Glutamatergic neuron (in vitro differentiated cells): Measurements from ENCODE around the gene TCHP. TPM values are rescaled to one million over a fixed set of nuclear protein-coding genes. Genes with fewer than 3 reads are reported as not detected.
"Not testable (repeated sequence)": the region's sequence is repeated elsewhere in the genome, so short reads cannot be mapped to it uniquely, and the experiment has no call there.

Experiments
- DNase-seq: peaks from one replicate; pipeline ENCODE4 v3.0.0; 2022
- H3K27ac Mint-ChIP-seq: one replicate; pipeline ENCODE4 v1.8.0; 2020; ENCODE audit warnings: mild to moderate bottlenecking, mixed read lengths, inconsistent platforms; ENCODE audit not compliant: unreplicated experiment
- H3K27me3 Mint-ChIP-seq: one replicate; pipeline ENCODE4 v1.8.0; 2020; ENCODE audit warnings: mild to moderate bottlenecking, moderate library complexity, mixed read lengths, inconsistent platforms; ENCODE audit not compliant: unreplicated experiment
- H3K36me3 Mint-ChIP-seq: one replicate; pipeline ENCODE4 v1.8.0; 2020; ENCODE audit warnings: mild to moderate bottlenecking, mixed read lengths, inconsistent platforms; ENCODE audit not compliant: unreplicated experiment
- H3K4me1 Mint-ChIP-seq: one replicate; pipeline ENCODE4 v1.8.0; 2020; ENCODE audit warnings: mild to moderate bottlenecking, low read depth, mixed read lengths, inconsistent platforms; ENCODE audit not compliant: unreplicated experiment
- H3K4me3 Mint-ChIP-seq: one replicate; pipeline ENCODE4 v1.8.0; 2020; ENCODE audit warnings: mild to moderate bottlenecking, mixed read lengths, inconsistent platforms; ENCODE audit not compliant: unreplicated experiment
- H3K9me3 Mint-ChIP-seq: one replicate; pipeline ENCODE4 v1.8.0; 2020; ENCODE audit warnings: mild to moderate bottlenecking, moderate library complexity, mixed read lengths, inconsistent platforms; ENCODE audit not compliant: unreplicated experiment
- long read RNA-seq: library from polyadenylated mRNA; unstranded; transcript quantifications from one replicate; pipeline ENCODE4 v2.0.0, GENCODE V29; 2020; ENCODE audit not compliant: unreplicated experiment
- total RNA-seq: library from RNA; stranded (reverse); fragmentation: NEBNext Ultra II Directional; extraction: Animal tissue kit (Norgen Biotek cat#: 25700); gene quantifications from one replicate; pipeline ENCODE4 v1.2.1, GENCODE V29; 2021; ENCODE audit not compliant: unreplicated experiment
- TF ChIP-seq, protein P1 (sequence below): fragments of 200-600 bp; sonication (generic); IDR thresholded peaks from one replicate; pipeline ENCODE4 v1.5.0; 2021; ENCODE audit not compliant: partially characterized antibody, unreplicated experiment

The TCHP gene, protein sequence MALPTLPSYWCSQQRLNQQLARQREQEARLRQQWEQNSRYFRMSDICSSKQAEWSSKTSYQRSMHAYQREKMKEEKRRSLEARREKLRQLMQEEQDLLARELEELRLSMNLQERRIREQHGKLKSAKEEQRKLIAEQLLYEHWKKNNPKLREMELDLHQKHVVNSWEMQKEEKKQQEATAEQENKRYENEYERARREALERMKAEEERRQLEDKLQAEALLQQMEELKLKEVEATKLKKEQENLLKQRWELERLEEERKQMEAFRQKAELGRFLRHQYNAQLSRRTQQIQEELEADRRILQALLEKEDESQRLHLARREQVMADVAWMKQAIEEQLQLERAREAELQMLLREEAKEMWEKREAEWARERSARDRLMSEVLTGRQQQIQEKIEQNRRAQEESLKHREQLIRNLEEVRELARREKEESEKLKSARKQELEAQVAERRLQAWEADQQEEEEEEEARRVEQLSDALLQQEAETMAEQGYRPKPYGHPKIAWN
- total RNA-seq: 31.7 TPM
- long read RNA-seq, transcript TCHP-202 (13 exons, 3,090 nt): major isoform, 7 of 11 reads
- long read RNA-seq, partial matches to known transcripts: 4 of 11 reads
- long read RNA-seq, other reads (novel, unspliced or antisense): 0 of 11 reads

DNA sequence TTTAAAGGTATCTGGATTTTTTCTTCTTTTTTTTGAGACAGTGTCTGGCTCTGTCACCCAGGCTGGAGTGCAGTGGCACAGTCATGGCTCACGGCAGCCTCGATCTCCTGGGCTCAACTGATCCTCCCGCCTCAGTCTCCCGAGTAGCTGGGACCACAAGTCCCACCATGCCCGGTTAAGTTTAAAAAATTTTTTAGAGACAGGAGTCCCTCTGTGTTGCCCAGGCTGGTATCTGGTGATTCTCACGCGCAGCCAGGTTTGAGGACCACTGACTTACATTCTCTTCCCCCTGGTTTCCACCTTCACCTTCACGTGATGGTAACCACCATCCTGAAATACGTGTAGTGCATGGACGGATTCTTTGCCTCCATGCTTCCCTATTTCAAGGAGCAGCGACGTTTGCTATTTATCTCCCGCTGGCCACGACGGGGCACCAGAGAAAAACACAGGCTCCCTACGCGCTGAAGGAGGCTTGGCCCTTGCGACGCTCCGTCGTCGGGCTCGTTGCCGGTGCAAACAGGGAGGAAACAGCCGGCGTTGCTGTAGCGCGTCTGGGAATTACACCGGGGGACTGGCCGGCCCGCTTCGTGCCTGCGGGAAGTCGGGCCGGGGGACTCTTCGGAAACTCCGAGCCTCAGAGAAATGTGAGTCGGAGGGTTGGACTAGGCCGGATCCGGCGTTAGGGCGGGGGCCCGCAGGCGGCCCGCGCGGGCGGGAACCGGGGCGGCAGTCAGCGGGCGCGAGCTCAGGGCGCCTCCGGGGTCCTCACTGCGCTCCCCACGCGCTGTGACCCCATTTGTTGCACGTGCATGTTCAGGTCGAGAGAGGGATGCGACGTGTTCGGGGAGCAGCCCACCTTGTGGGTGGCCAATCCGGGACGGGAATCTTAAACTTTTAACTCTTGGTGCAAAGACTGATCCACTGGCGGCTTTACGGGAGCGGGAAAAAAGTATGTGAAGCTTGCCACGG is at the start of gene TCHP:
TSS of gene TCHP (plus strand) at position 492 of the 969 bp plus-strand sequence. CDS start 2,753 bp downstream, outside the sequence.
- TF ChIP-seq, protein P1, sequence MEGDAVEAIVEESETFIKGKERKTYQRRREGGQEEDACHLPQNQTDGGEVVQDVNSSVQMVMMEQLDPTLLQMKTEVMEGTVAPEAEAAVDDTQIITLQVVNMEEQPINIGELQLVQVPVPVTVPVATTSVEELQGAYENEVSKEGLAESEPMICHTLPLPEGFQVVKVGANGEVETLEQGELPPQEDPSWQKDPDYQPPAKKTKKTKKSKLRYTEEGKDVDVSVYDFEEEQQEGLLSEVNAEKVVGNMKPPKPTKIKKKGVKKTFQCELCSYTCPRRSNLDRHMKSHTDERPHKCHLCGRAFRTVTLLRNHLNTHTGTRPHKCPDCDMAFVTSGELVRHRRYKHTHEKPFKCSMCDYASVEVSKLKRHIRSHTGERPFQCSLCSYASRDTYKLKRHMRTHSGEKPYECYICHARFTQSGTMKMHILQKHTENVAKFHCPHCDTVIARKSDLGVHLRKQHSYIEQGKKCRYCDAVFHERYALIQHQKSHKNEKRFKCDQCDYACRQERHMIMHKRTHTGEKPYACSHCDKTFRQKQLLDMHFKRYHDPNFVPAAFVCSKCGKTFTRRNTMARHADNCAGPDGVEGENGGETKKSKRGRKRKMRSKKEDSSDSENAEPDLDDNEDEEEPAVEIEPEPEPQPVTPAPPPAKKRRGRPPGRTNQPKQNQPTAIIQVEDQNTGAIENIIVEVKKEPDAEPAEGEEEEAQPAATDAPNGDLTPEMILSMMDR: no peak
- H3K9me3 Mint-ChIP-seq: peaks cover 8% of the 10 kb centered on the region

DNA sequence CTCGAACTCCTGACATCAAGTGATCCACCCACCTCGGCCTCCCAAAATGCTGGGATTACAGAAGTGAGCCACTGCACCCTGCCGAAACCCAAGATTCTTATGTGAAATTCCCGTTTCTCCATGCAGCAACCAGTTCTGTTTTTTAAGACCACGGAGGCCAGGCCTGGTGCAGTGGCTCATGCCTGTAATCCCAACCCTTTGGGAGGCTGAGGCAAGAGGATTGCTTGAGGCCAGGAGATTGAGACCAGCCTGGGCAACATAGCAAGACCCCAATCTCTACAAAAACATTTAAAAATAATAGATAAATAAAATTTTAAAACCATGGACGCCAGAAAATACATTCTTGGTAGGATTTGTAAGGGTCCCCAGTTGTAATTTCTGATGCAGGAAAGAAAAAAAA is 49.6 kb upstream of the TCHP start:
- H3K9me3 Mint-ChIP-seq, H3K36me3 Mint-ChIP-seq, H3K27me3 Mint-ChIP-seq, H3K4me1 Mint-ChIP-seq, H3K4me3 Mint-ChIP-seq, DNase-seq, H3K27ac Mint-ChIP-seq: not testable (repeated sequence)

More for the DNA sequence above, at the start of gene TCHP:
- Mint-ChIP-seq H3K4me1 (peaks cover 22% of the 10 kb centered on the region), H3K27me3 (peaks cover 13% of the 10 kb centered on the region), H3K4me3 (peak within 1 kb of the TSS; percentile 98), H3K36me3 (peaks cover 8% of the 10 kb centered on the region), H3K27ac (peak within 1 kb of the TSS; percentile 93)
- DNase-seq: peak; percentile 86

DNA sequence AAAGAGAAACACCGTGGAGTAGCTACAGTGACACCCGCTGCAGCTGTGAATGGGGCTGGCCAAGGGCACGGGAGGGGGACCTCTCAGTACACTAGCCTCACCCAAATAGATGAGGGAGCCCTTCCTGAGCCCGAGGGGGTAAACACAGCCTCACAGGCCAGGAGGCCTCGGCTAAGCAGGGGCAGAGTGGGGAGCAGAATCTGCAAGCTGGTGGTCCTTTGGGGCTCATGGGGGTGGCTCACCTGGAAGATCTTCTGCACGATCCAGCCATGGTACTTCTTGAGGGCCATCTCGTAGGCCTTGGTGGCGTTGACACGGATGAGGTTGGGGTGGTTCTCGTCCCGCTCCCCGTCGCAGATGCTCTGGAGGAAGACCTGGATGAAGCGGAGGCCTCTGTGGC is 44.7 kb upstream of the TCHP start:
- Mint-ChIP-seq H3K9me3 (peaks cover 2% of the 10 kb centered on the region), H3K36me3 (no peaks in the 10 kb centered on the region), H3K4me3 (no peak overlapping the region), H3K4me1 (no peaks in the 10 kb centered on the region), H3K27me3 (peaks cover 2% of the 10 kb centered on the region), H3K27ac (no peak overlapping the region)
- TF ChIP-seq, protein P1: no peak
- DNase-seq: no peak

DNA sequence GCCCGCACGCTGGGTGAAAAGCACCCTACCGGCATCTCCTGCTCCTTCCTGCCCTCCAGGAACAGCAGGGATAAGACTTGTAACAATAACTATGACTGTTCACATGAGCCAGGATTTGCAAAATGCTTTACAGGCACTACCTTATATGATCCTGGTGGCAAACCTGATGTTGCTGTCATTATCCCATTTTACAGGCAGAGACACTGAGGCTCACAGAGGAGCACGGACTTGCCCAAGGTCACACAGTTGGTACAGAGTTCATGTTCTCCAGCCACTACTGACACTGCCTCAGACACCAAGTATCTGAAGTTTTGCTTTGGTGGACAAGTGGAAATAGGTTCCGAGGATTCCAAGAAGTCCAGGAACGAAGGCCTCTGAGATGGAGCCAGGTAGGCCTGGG is 42.4 kb upstream of the TCHP start:
- TF ChIP-seq, protein P1: no peak
- Mint-ChIP-seq H3K36me3 (no peaks in the 10 kb centered on the region), H3K4me1 (no peaks in the 10 kb centered on the region), H3K27ac (no peak overlapping the region), H3K9me3 (peaks cover 2% of the 10 kb centered on the region), H3K4me3 (no peak overlapping the region), H3K27me3 (peaks cover 2% of the 10 kb centered on the region)
- DNase-seq: no peak

DNA sequence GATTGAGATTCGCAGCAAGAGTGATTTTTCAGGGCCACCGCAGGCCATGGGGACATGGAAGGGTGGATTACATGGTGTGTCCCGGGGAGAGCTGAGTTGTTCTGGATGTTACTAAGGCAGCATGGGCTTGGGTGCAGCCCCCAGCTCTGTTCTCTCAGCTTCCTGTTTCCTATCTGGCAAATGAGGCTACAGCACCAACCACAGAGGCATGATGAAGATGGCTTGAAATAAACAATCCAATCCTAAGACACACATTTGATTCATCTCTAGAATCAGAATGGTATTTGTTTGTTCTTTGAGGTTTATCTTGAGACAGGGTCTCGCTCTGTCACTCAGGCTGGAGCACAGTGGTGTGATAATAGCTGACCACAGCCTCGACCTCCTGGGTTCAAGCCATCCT is 41.3 kb upstream of the TCHP start:
- Mint-ChIP-seq H3K36me3 (no peaks in the 10 kb centered on the region), H3K4me3 (no peak overlapping the region), H3K9me3 (peaks cover 2% of the 10 kb centered on the region), H3K4me1 (peaks cover under 1% of the 10 kb centered on the region), H3K27ac (no peak overlapping the region), H3K27me3 (peaks cover 2% of the 10 kb centered on the region)
- no peak for DNase-seq
- TF ChIP-seq, protein P1: no peak
